DMS153 (cell line): ENCODE results near the gene DRC7.
A peak's percentile ranks its signal among the peaks of the same experiment; 100 is the strongest.

Source experiments
- DNase-seq: peaks from one replicate; lab custom pipeline; 2025; lab: John Stamatoyannopoulos, UW

Gene DRC7

GRCh38 chr16:57690782-57691471 is 3.7 kb upstream of the DRC7 start:
- DNase-seq: no peak

- DNase-seq: no peak
Observed at GRCh38 chr16:57692636-57693035, 2.0 kb upstream of the DRC7 start.

GRCh38 chr16:57693550-57693949 is 1.1 kb upstream of the DRC7 start:
- DNase-seq: peak; percentile 1

GRCh38 chr16:57694231-57694724 is 328 bp upstream of the DRC7 start:
- DNase-seq: no peak

GRCh38 chr16:57695680-57696069 is 1.1 kb downstream of the DRC7 start:
- no peak for DNase-seq

- DNase-seq: no peak
Observed at GRCh38 chr16:57696240-57696639, 1.6 kb downstream of the DRC7 start.

- no peak for DNase-seq
Observed at GRCh38 chr16:57697896-57698537, 3.4 kb downstream of the DRC7 start.

- no peak for DNase-seq
Observed at GRCh38 chr16:57698812-57699405, 4.3 kb downstream of the DRC7 start.

- DNase-seq: no peak
Observed at GRCh38 chr16:57699481-57699880, 4.9 kb downstream of the DRC7 start.

GRCh38 chr16:57699899-57700298 is 5.3 kb downstream of the DRC7 start:
- no peak for DNase-seq

GRCh38 chr16:57700781-57701551 is 6.4 kb downstream of the DRC7 start:
- no peak for DNase-seq

GRCh38 chr16:57701759-57702371 is 7.3 kb downstream of the DRC7 start:
- no peak for DNase-seq

GRCh38 chr16:57703416-57704010 is 8.9 kb downstream of the DRC7 start:
- no peak for DNase-seq

- no peak for DNase-seq
Observed at GRCh38 chr16:57704011-57704904, 9.7 kb downstream of the DRC7 start.

- DNase-seq: no peak
Observed at GRCh38 chr16:57704905-57705852, 10.6 kb downstream of the DRC7 start.

GRCh38 chr16:57706717-57707116 is 12.1 kb downstream of the DRC7 start:
- DNase-seq: no peak

- DNase-seq: no peak
Observed at GRCh38 chr16:57707331-57707730, 12.7 kb downstream of the DRC7 start.

GRCh38 chr16:57708168-57708567 is 13.6 kb downstream of the DRC7 start:
- DNase-seq: no peak

GRCh38 chr16:57709663-57710062 is 15.1 kb downstream of the DRC7 start:
- DNase-seq: no peak
